Umbilical cord (tissue), 2 donors: ENCODE measurements around the gene SERPINE1. TPM values are rescaled to one million over a fixed set of nuclear protein-coding genes. Genes with fewer than 3 reads are reported as not detected.
"Not testable (repeated sequence)": the region's sequence is repeated elsewhere in the genome, so short reads cannot be mapped to it uniquely, and the experiment has no call there.

Experiments used
- DNase-seq: peaks from one replicate; pipeline ENCODE4 v3.0.0-alpha.2; 2015; ENCODE audit warnings: low spot score
- total RNA-seq: library from RNA; depleted of rRNA; stranded (reverse); fragments of >200 nt; gene quantifications from one replicate; pipeline ENCODE4 v1.2.3, GENCODE V29; 2014; ENCODE audit warnings: low replicate concordance; ENCODE audit not compliant: insufficient read depth

Gene SERPINE1
- total RNA-seq: 152 TPM

DNA sequence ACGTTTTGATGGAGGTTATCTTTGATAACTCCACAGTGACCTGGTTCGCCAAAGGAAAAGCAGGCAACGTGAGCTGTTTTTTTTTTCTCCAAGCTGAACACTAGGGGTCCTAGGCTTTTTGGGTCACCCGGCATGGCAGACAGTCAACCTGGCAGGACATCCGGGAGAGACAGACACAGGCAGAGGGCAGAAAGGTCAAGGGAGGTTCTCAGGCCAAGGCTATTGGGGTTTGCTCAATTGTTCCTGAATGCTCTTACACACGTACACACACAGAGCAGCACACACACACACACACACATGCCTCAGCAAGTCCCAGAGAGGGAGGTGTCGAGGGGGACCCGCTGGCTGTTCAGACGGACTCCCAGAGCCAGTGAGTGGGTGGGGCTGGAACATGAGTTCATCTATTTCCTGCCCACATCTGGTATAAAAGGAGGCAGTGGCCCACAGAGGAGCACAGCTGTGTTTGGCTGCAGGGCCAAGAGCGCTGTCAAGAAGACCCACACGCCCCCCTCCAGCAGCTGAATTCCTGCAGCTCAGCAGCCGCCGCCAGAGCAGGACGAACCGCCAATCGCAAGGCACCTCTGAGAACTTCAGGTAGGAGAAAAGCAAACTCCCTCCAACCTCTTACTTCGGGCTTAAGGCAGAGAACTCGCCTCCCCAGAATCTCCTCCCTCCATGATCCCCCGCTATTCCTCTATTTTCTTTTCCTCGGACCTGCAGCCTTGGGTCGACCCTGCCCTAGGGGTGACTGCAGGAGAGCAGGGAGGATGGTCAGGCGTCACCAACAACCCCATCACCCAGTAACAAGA, at the start of gene SERPINE1:
Gene SERPINE1, plus strand, starts transcription at position 454 of the 809 bp plus-strand sequence. CDS start 1,290 bp downstream, outside the sequence.
- peak; percentile 98 for DNase-seq

GRCh38 chr7:101077303-101078086, 49.4 kb upstream of the SERPINE1 start:
- peak; percentile 72 for DNase-seq

DNA sequence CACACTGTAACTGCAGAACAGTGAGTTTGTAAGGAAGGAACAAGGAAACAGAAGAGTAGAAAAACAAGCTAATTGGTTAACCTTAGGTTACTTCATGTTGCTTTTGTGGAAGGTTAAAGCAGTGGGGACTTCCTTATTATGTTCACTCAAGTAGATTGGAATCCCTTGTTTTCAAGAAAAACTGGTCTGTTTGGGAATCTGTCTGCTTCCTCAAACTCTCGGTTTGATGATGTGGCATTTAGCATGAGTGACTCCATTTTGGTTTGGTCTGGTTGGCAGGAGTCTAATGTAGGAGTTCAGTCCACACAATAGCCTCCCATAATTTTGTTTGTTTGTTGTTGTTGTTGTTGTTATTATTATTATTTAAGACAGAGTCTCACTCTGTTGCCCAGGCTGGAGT, 45.5 kb upstream of the SERPINE1 start:
- no peak for DNase-seq

GRCh38 chr7:101084865-101085161, 42.1 kb upstream of the SERPINE1 start:
- no peak for DNase-seq

- DNase-seq: peak; percentile 90
These were observed 41.5 kb upstream of the SERPINE1 start, which contains the start of gene TRIM56 for GRCh38 chr7:101085162-101085964. Gene TRIM56, plus strand, starts transcription at chr7:101085481. Its CDS starts 1,832 bp downstream, at chr7:101087313.

GRCh38 chr7:101087334-101088068, 39.4 kb upstream of the SERPINE1 start:
- no peak for DNase-seq

DNA sequence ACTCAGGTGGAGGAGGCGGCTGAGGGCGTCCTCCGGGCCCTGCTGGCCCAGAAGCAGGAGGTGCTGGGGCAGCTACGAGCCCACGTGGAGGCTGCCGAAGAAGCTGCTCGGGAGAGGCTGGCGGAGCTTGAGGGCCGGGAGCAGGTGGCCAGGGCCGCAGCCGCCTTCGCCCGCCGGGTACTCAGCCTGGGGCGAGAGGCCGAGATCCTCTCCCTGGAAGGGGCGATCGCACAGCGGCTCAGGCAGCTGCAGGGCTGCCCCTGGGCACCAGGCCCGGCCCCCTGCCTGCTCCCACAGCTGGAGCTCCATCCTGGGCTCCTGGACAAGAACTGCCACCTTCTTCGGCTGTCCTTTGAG, 38.9 kb upstream of the SERPINE1 start:
- no peak for DNase-seq

DNA sequence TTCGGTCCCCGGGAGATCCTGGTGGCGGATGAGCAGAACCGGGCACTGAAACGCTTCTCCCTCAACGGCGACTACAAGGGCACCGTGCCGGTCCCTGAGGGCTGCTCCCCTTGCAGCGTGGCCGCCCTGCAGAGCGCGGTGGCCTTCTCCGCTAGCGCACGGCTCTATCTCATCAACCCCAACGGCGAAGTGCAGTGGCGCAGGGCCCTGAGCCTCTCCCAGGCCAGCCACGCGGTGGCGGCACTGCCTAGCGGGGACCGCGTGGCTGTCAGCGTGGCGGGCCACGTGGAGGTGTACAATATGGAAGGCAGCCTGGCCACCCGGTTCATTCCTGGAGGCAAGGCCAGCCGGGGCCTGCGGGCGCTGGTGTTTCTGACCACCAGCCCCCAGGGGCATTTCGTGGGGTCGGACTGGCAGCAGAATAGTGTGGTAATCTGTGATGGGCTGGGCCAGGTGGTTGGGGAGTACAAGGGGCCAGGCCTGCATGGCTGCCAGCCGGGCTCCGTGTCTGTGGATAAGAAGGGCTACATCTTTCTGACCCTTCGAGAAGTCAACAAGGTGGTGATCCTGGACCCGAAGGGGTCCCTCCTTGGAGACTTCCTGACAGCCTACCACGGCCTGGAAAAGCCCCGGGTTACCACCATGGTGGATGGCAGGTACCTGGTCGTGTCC, 37.9 kb upstream of the SERPINE1 start:
- no peak for DNase-seq

- no peak for DNase-seq
These were observed 37.0 kb upstream of the SERPINE1 start for GRCh38 chr7:101089876-101090275.

DNA sequence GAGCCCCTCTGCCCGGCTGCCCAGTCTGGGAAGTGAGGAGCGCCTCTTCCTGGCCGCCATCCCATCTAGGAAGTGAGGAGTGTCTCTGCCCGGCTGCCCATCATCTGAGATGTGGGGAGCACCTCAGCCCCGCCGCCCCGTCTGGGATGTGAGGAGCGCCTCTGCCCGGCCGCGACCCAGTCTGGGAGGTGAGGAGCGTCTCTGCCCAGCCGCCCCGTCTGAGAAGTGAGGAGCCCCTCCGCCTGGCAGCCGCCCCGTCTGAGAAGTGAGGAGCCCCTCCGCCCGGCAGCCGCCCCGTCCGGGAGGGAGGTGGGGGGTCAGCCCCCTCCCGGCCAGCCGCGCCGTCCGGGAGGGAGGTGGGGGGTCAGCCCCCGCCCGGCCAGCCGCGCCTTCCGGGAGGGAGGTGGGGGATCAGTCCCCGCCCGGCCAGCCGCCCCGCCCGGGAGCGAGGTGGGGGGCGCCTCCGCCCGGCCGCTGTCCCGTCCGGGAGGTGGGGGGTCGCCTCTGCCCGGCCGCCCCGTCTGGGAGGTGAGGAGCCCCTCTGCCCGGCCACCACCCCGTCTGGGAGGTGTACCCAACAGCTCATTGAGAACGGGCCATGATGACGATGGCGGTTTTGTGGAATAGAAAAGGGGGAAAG, 34.5 kb upstream of the SERPINE1 start:
- not testable (repeated sequence) for DNase-seq

DNA sequence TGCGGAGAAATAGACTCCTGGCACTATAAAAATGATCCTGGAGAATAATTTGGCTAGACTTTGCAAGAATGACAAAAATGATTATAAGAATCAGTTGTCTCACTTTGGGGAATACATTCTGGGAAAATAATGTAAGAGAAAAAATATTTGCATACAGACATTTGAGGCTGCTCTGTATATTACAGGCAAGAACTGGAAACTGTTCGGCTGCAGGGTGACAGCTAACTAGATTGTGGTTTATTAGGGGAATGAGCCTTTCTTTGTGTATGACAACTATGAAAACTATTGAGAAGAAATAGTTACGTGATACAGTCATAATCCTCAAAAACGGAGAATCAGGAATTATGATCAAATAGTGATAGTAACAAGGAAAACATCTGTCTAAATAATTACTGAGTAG, 33.0 kb upstream of the SERPINE1 start:
- DNase-seq: no peak

DNA sequence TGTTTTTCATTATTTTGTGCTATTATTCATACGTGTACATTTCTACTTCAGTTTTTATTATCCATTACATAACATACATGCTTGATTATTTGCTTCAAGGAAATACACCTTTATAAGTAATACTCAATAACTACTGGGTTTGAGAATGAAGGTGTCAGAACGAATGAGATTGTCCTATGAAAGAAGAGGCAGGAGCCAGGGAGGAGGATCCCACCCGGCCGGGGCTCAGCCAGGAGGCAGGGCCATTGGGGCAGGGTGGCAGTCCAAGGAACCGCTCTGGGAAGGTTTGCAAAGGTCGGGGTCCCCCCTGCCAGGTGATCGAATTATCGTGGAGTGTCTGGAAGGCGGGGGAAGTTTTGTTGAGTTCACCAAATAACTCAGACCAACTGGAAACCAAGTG, 32.5 kb upstream of the SERPINE1 start:
- DNase-seq: no peak

DNA sequence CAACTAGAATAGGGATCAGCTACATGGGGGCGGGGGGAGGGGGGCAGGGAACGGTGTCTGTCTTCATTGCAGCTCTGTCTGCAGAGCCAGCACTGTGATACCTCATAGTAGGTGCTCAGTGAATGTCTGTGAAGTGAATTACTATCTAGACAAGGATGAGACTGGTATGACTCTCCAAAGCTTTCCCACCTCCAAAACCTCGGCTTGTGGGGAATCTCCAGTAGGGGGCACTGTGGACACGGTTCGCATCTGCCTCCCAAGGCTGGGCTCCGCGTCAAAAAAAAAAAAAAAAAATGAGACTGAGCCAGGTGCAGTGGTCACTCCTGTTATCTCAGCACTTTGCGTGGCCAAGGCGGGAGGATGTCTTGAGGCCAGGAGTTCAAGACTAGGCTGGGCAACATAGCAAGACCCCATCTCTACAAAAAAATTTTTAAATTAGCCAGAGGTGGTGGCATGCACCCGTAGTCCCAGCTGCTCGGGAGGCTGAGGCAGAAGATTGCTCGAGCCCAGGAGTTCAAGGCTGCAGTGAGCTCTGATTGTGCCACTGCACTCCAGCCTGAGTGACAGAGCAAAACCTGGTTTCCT, 32.0 kb upstream of the SERPINE1 start:
- no peak for DNase-seq

DNA sequence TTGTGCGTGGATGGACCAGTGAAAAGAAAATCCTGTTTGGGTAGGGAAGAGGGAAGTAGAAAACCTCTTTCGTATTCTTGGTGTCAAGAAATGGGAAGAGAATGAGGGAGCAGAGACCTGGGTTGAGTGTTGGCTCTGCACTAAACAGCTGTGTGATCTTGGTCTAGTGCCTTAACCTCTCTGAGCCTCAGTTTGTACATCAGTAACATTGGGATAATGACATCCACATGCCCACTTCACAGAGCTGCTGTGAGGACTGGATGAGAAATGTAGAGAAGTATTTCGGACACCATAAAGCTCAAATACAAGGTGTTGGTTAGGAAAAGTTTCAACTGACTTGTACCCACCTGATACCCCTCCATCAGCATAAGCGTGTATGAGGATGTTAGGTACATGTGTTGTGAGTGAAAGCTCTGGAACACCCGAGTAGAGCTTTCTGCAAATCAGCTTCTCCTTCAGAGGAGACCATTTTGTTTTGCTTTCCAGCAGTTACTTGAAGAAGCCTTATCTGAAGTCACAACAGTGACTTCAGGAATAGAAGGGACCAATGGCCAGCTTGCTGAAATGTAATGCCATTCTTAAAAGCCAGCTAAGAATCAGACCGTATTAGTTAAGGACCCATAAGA, 30.5 kb upstream of the SERPINE1 start:
- no peak for DNase-seq

- DNase-seq: no peak
These were observed 30.0 kb upstream of the SERPINE1 start for GRCh38 chr7:101096957-101097347.

GRCh38 chr7:101097561-101097960, 29.3 kb upstream of the SERPINE1 start:
- no peak for DNase-seq

DNA sequence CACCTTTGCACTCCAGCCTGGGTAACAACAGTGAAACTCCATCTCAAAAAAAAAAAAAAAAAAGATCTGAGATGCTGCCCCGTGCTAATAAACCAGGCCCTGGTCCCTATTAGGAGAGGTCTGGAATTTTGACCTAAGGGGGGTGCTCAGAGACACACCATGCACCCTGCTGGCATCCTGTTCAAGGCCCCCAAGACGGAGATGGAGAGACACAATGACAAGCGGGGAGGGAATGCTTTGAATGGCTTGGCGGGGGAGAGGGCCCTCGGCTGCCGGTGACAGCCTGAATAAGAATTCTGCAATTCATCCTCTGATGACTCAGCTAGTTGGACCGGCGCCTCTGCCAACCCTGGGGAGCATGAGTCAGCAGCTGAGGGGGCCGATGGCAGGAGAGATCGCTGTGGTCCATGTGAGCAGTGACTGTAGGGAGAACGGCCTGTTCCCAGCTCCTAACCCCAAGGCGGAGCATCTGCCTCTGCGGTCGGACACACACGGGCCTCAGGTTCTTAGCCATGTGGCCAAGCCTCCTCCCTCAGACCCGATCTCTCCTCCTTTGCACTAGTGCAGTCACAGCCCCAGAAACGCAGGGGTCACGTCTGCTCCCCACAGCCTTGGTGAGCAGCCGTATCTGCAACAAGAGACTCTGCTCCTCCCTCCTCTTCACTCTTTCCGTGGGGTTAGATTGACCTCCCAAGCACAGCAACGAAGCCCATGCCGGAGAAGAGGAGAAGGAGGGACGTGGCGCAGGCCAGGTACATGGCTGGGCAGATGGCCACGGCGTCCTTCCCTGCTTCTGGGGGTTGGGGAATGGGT, 26.7 kb upstream of the SERPINE1 start:
- DNase-seq: peak; percentile 96
